ENCODE measurements around the gene FBXL20.

- TF ChIP-seq CTCF (conservative IDR thresholded peaks at IDR 0.05; ENCODE audit: low read depth, low read length) (no peak), EZH2 (IDR thresholded peaks at IDR 0.05; ENCODE audit: low read length, unreplicated experiment) (no peak), EZH2phosphoT487 (IDR thresholded peaks at IDR 0.05; ENCODE audit: borderline replicate concordance, low read length) (no peak)
These were observed 183.6 kb downstream of the FBXL20 start for GRCh38 chr17:39217734-39218369.
